ENCODE results near the gene ELF4.

ELF4 gene

DNA sequence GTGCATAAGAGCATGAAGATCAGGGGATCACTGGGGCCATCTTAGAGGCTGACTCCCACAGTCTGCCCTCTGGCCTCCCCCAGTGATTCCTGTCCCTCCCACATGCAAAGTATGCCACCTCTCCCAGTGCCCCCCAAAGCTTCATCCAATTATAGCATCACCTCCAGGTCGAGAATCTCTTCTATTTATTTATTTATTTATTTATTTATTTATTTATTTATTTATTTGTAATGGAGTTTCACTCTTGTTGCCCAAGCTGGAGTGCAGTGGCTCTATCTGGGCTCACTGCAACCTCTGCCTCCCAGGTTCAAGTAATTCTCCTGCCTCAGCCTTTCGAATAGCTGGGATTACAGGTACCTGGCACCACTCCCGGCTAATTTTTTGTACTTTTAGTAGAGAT is 77.7 kb downstream of the ELF4 start:
- no peak for DNase-seq

GRCh38 chrX:130030826-130031225 is 79.5 kb downstream of the ELF4 start:
- DNase-seq = no peak

GRCh38 chrX:130028196-130028595 is 82.1 kb downstream of the ELF4 start:
- peak; percentile 50 for DNase-seq

- no peak for DNase-seq
Measured at GRCh38 chrX:130027569-130027968, 82.7 kb downstream of the ELF4 start.

- no peak for DNase-seq
Measured at GRCh38 chrX:130025256-130025655, 85.0 kb downstream of the ELF4 start.

DNA sequence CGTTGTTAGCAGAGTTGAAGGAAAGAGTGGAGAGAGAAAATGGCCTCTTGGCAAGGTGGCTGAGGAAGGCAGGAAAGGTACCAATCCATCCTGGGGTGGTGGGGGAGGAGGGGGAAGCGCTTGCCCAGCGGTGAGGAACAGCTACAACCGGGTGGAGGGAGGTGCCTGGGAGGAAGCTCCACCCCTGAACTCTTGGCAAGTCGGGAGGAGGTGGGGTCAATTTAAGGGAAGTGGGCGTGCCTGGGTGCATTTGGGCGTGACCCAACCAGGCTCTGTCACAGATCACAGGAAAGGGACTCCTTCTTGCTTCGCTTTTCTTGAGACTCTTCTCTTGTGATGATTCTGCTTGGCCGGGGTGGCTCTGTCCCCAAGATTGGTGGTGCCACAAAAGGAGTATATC is 86.2 kb downstream of the ELF4 start:
- peak; percentile 64 for DNase-seq

- no peak for DNase-seq
Measured at GRCh38 chrX:130020661-130021324, 89.5 kb downstream of the ELF4 start.

DNA sequence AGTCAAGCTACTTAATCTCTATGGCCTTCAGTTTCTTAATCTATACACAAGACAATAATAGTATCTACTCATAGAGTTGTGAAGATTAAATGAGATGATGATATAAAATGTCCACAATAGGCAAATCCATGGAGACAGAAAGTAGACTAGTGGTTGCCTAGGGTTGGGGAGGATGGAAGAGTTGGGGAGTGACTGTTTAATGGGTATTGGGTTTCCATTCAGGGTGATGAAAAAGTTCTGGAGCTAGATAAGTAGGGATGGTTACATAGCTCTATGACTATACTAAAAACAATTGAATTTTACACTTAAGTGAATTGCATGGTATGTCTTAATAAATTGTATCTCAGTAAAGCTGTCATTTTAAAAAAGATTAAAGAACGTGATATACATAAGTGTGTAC is 92.2 kb downstream of the ELF4 start:
- no peak for DNase-seq

DNA sequence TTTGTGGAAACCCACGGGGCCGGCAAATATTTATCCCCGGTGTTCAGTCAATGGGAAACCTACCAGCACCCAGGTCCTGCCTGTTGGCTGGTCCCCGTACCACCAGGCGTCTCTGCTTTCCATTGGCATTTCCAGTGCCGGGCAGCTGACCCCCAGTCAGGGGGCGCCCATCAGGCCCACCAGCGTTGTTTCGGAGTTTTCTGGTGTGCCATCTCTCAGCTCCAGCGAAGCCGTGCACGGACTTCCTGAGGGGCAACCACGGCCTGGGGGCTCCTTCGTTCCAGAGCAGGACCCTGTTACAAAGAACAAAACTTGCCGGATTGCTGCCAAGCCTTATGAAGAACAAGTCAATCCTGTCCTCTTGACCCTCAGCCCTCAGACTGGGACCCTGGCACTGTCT is 95.1 kb downstream of the ELF4 start:
- DNase-seq = no peak

Data from T-helper 9 cell (primary cell).